KMS-11 (cell line): ENCODE data around the gene PTBP1.

Experiments used
- H2AFZ ChIP-seq: fragments of 200-600 bp; sonication (generic); 2 replicates; pipeline ENCODE4 v1.6.1; 2016; ENCODE audit warnings: antibody characterized with exemption, mixed run types, low read depth
- H3K27ac ChIP-seq: fragments of 200-600 bp; sonication (generic); 2 replicates; pipeline ENCODE4 v1.6.1; 2016; ENCODE audit warnings: mild to moderate bottlenecking, mixed run types
- H3K27me3 ChIP-seq: fragments of 200-600 bp; sonication (generic); 2 replicates; pipeline ENCODE4 v1.6.1; 2017; ENCODE audit warnings: mild to moderate bottlenecking, low read depth, mixed run types, moderate library complexity; ENCODE audit not compliant: insufficient read depth
- H3K36me3 ChIP-seq: fragments of 200-600 bp; sonication (generic); 2 replicates; pipeline ENCODE4 v1.6.1; 2017; ENCODE audit warnings: mild to moderate bottlenecking, mixed run types; ENCODE audit not compliant: insufficient read depth
- H3K4me1 ChIP-seq: fragments of 200-600 bp; sonication (generic); 2 replicates; pipeline ENCODE4 v1.6.1; 2016; ENCODE audit warnings: mild to moderate bottlenecking, low read depth, mixed run types; ENCODE audit not compliant: poor library complexity, severe bottlenecking
- H3K4me2 ChIP-seq: fragments of 200-600 bp; sonication (generic); 2 replicates; pipeline ENCODE4 v1.7.0; 2016; ENCODE audit warnings: mild to moderate bottlenecking, mixed run types
- H3K4me3 ChIP-seq: fragments of 200-600 bp; sonication (generic); IDR thresholded peaks from 2 replicates; pipeline ENCODE4 v1.6.1; 2017; ENCODE audit warnings: low read depth, low read length, mixed read lengths; ENCODE audit not compliant: insufficient read depth
- H3K79me2 ChIP-seq: fragments of 200-600 bp; sonication (generic); 2 replicates; pipeline ENCODE4 v1.6.1; 2016; ENCODE audit warnings: low read depth, mixed run types; ENCODE audit not compliant: insufficient read depth
- H3K9ac ChIP-seq: fragments of 200-600 bp; sonication (generic); 2 replicates; pipeline ENCODE4 v1.6.1; 2016; ENCODE audit warnings: mild to moderate bottlenecking, mixed run types
- H4K20me1 ChIP-seq: fragments of 200-600 bp; sonication (generic); 2 replicates; pipeline ENCODE4 v1.6.1; 2016; ENCODE audit warnings: mild to moderate bottlenecking, mixed run types; ENCODE audit not compliant: insufficient read depth
- TF ChIP-seq, protein P1 (sequence below): fragments of 200-600 bp; sonication (generic); conservative IDR thresholded peaks from 2 replicates; pipeline ENCODE4 v1.6.1; 2017; ENCODE audit warnings: low read depth, mild to moderate bottlenecking, antibody characterized with exemption, low read length, moderate library complexity, mixed read lengths

Gene PTBP1

DNA sequence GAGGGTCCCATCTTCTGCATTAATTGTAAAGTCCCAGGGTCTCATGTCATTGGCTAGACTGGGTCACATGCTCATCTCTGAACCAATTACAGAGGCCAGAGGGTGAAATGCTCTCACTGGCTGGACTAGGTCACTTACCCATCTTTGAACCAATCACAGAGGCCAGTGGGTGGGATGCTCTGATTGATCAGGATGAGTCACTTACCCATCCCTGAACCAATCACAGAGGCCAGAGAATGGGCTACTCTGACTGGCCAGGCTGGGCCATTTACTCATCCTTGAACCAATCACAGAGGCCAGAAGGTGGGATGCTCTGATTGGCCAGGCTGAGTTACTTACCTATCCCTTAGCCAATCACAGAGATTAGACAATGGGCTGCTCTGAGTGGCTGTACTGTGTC is 41.0 kb upstream of the PTBP1 start:
- Histone ChIP-seq H3K27me3 (peaks cover 88% of the 10 kb centered on the region), H3K79me2 (no peaks in the 10 kb centered on the region), H3K4me3 (no peak overlapping the region), H3K9ac (no peak overlapping the region), H2AFZ (no peak overlapping the region), H3K4me2 (no peak overlapping the region), H3K36me3 (no peaks in the 10 kb centered on the region), H3K27ac (no peak overlapping the region), H4K20me1 (no peaks in the 10 kb centered on the region), H3K4me1 (no peaks in the 10 kb centered on the region)
- TF ChIP-seq, protein P1, sequence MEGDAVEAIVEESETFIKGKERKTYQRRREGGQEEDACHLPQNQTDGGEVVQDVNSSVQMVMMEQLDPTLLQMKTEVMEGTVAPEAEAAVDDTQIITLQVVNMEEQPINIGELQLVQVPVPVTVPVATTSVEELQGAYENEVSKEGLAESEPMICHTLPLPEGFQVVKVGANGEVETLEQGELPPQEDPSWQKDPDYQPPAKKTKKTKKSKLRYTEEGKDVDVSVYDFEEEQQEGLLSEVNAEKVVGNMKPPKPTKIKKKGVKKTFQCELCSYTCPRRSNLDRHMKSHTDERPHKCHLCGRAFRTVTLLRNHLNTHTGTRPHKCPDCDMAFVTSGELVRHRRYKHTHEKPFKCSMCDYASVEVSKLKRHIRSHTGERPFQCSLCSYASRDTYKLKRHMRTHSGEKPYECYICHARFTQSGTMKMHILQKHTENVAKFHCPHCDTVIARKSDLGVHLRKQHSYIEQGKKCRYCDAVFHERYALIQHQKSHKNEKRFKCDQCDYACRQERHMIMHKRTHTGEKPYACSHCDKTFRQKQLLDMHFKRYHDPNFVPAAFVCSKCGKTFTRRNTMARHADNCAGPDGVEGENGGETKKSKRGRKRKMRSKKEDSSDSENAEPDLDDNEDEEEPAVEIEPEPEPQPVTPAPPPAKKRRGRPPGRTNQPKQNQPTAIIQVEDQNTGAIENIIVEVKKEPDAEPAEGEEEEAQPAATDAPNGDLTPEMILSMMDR: no peak

DNA sequence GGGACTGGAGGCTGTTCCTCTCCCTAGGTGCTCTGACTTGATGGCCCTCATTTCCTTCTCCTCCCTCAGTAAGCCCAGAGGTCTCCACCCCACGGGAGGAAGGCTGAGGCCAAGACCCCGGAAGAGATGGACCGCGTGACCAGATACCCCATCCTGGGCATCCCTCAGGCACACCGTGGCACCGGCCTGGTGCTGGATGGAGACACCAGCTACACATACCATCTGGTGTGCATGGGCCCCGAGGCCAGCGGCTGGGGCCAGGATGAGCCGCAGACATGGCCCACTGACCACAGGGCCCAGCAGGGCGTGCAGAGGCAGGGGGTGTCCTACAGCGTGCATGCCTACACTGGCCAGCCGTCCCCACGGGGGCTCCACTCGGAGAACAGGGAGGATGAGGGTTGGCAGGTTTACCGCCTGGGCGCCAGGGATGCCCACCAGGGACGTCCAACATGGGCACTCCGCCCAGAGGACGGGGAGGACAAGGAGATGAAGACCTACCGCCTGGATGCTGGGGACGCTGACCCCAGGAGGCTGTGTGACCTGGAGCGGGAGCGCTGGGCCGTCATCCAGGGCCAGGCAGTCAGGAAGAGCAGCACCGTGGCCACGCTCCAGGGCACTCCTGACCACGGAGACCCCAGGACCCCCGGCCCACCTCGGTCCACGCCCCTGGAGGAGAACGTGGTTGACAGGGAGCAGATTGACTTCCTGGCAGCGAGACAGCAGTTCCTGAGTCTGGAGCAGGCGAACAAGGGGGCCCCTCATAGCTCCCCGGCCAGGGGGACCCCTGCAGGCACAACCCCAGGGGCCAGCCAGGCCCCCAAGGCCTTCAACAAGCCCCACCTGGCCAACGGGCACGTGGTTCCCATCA is 40.2 kb upstream of the PTBP1 start:
- Histone ChIP-seq H2AFZ (no peak overlapping the region), H3K4me2 (no peak overlapping the region), H3K9ac (no peak overlapping the region), H3K79me2 (no peaks in the 10 kb centered on the region), H3K4me3 (no peak overlapping the region), H4K20me1 (no peaks in the 10 kb centered on the region), H3K27me3 (peaks cover 80% of the 10 kb centered on the region), H3K27ac (no peak overlapping the region), H3K4me1 (no peaks in the 10 kb centered on the region), H3K36me3 (no peaks in the 10 kb centered on the region)
- TF ChIP-seq, protein P1: no peak

DNA sequence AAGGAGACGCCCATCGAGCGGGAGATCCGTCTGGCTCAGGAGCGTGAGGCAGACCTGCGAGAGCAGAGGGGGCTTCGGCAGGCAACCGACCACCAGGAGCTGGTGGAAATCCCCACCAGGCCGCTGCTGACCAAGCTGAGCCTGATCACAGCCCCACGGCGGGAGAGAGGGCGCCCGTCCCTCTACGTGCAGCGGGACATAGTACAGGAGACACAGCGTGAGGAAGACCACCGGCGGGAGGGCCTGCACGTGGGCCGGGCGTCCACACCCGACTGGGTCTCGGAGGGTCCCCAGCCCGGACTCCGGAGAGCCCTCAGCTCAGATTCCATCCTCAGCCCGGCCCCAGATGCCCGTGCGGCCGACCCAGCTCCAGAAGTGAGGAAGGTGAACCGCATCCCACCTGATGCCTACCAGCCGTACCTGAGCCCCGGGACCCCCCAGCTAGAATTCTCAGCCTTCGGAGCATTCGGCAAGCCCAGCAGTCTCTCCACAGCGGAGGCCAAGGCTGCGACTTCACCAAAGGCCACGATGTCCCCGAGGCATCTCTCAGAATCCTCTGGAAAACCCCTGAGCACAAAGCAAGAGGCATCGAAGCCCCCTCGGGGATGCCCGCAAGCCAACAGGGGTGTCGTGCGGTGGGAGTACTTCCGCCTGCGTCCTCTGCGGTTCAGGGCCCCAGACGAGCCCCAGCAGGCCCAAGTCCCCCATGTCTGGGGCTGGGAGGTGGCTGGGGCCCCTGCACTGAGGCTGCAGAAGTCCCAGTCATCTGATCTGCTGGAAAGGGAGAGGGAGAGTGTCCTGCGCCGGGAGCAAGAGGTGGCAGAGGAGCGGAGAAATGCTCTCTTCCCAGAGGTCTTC is 39.2 kb upstream of the PTBP1 start:
- peaks cover 76% of the 10 kb centered on the region for H3K27me3 ChIP-seq
- no peak overlapping the region for H2AFZ ChIP-seq
- no peaks in the 10 kb centered on the region for H4K20me1 ChIP-seq
- H3K4me2 ChIP-seq: no peak overlapping the region
- H3K9ac ChIP-seq: no peak overlapping the region
- H3K27ac ChIP-seq: no peak overlapping the region
- no peak overlapping the region for H3K4me3 ChIP-seq
- H3K4me1 ChIP-seq: no peaks in the 10 kb centered on the region
- H3K36me3 ChIP-seq: no peaks in the 10 kb centered on the region
- no peaks in the 10 kb centered on the region for H3K79me2 ChIP-seq
- TF ChIP-seq, protein P1: no peak

DNA sequence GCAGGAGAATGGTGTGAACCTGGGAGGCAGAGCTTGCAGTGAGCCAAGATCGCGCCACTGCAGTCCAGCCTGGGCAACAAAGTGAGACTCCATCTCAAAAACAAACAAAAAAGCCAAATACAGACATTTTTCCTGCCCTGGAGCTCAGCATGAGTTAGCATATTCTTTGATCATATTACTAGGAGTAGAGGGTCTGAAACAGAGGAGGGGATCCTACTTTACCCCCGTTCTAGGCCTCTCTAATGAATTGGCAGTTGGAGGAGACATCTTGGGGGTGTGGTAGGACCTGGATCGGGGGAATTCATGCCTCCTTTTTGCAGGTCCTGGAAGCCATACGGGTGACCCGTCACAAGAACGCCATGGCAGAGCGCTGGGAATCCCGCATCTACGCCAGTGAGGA is 34.1 kb upstream of the PTBP1 start:
- Histone ChIP-seq H3K4me2 (no peak overlapping the region), H3K4me3 (no peak overlapping the region), H2AFZ (no peak overlapping the region), H4K20me1 (no peaks in the 10 kb centered on the region), H3K27me3 (peaks cover 69% of the 10 kb centered on the region), H3K79me2 (no peaks in the 10 kb centered on the region), H3K4me1 (no peaks in the 10 kb centered on the region), H3K27ac (no peak overlapping the region), H3K36me3 (no peaks in the 10 kb centered on the region), H3K9ac (no peak overlapping the region)
- TF ChIP-seq, protein P1: no peak
